HG02943 (cell line): ENCODE data around the gene TMEM127.
A peak's percentile ranks its signal among the peaks of the same experiment; 100 is the strongest.
"Not testable (repeated sequence)": the region's sequence is repeated elsewhere in the genome, so short reads cannot be mapped to it uniquely, and the experiment has no call there.

Source experiments
- ATAC-seq: cut with Tn5 transposase; IDR thresholded peaks from one replicate; pipeline ENCODE4 v1.9.1; 2021; ENCODE audit warnings: mild to moderate bottlenecking, low read depth, moderate library complexity; ENCODE audit not compliant: unreplicated experiment

Gene TMEM127

DNA sequence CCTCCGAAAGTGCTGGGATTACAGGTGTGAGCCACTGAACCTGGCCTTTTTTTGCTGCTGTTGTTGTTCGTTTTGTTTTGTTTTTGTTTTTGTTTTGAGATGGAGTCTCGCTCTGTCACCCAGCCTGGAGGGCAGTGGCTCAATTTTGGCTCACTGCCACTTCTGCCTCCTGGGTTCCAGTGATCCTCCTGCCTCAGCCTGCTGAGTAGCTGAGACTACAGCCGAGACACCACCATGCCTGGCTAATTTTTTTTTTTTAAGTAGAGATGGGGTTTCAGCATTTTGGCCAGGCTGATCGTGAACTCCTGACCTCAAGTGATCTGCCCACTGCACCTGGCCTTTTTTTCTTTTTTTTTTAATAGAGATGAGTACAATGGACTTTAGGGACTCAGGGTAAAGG is 22.0 kb downstream of the TMEM127 start:
- no peak for ATAC-seq

DNA sequence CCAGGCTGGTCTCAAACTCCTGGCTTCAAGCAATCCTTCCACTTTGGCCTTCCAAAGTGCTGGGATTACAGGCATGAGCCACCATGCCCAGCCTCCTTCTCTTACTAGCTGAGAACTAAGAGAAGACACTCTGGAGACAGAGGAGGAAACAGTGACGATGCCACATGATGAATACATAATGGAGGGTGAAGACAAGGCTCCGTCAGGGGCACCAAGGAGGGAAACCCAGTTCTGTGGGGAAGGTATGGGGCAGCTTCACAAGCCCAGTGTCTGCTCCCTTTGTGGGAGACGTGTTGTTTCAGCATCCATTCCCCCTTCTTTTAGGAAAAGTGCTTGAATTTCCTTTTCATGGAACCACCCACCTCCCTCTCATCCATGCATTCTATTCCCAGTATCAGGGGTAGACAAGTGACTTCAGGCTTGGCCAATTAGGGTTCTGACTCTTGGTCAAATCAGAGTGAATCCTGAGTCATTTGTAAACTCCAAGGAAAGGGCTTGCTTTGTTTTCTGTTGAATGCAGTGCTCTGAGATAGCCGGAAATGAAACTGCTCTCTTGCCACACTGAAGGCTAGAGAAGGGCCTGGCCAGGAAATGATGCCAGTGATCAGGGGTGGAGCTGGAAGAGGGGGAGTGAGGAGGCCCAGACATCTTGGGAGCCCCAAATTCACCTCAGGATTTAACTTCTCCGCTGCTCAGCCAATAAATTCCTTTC is 23.7 kb downstream of the TMEM127 start:
- peak; percentile 83 for ATAC-seq

DNA sequence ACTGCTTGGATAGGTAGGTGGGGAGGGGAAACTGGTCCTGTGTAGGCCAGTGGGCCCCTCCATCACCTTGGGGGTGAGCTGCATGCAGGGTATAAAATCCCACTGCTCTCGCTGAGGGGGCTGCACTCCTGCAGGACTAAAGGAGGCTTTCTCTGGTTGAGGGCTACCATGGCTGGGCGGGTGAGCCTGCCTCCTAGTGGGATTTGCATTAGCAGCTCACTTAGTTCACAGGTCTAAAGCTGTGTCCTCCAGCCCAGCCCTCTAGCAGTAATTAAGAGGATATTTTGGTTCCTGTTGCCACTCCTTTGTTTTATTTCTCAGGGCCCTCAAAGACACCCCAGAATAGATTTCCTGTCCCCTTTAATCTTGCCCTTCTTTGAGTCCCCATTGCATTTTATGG is 24.6 kb downstream of the TMEM127 start:
- ATAC-seq: no peak

DNA sequence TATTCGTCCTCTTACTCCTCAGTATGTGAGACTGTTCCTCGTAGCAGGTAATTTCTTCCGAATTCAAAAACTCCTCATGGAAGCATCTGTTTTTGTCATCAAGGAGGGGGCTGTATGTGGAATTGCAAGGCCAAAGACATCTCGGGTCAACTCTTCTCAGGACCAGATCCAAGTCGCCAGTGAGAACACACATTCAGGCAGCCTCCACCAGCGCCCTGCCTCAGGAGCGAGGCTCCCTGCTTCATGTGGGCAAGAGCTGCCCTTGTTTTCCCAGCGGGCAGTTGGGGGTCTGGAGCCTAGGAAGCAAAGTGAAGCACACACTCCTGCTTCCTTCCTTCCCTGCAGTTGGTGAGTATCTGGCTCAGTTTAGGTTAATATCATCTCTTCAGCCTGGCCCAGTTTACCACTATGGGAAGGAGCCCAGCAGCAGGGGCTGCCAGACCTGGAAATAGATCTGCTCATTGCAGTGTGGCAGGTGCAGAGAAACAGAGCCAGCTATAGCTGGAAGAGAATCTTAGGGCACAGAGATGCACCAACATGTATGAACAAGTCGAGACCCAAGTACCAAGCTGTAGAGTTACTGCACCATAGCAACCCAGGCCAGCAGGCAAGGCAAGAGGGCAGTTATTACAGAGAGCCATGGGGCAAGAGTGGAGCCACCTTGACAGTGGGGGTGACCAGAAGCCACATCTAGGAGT is 25.3 kb downstream of the TMEM127 start:
- ATAC-seq: no peak

DNA sequence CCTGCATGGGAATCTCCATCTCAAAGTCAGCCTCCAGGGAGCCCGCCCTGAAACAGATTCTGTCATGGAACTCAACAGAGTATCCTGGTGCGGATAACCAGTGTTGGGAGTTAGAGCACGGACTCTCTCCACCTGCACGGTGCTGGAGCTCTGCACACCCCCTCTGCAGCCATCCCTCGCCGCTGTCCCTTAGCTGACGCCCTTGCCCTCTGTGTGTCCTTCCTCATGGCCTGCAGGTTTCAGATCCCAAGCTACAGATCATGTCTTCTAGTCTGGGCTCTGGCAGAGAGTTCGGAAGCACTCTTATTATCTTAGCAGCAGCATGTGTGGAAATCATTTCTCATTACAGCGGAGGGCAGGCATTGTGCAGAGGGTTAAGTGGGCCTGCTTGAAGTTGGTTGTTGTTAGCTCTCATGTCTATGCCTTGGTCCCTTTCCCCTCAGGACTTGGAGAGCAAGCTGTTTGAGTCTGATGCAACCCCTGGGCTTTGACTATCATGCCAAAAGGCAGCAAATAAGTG is 26.0 kb downstream of the TMEM127 start:
- no peak for ATAC-seq

DNA sequence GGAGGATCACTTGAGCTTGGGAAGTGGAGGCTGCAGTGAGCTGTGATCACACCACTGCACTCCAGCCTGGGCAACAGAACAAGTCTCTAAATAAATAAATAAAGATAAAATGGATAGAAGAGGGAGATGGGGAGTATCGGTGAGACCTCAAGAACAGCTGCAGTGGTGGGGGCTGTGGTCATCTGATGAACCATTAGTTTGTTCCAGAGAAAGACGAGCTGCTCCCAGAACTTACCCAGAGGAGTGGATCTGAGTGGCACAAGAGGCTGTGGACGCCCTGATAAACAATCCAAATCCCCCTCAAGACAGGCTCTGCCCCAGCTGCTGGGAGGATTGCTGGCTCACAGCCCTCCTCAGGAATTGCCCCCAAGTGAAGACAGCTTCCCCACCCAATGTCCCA is 26.7 kb downstream of the TMEM127 start:
- ATAC-seq: no peak

DNA sequence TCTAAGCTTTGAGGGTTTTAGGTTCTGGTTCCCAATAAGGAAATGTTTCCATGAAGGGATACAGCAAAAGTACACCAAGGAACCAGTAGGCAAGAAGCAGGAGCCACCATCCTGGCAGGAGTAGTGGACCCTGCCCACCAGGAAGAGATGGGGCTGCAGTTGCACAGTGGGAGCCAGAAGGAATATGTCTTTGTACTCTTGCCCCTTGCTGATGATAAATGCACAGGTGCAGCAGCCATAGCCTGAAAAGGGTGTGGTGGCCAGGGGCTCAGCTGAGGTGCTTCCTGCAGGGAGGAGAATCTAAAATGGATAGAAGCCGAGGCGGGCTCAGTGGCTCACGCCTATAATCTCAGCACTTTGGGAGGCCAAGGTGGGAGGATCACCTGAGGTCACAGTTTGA is 27.5 kb downstream of the TMEM127 start:
- ATAC-seq: no peak

DNA sequence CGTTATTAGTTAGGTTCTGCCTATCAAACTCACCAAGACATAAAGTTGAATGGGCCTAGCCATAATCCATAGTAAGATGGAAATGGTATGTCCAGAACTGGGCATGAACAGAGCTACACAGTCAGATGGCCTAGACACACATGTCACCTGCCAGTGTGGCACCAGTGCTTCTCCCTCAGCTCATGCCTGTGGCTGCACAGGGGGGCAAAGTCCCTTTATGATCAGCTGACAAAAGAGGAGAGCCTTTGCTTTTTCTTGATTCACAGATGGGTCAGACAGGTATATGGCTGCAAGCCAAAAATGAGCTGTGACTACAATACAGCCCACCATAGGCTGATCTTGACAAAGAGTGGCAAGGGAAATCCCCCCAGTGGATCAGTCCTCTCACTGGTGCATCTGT is 28.9 kb downstream of the TMEM127 start:
- ATAC-seq: no peak

DNA sequence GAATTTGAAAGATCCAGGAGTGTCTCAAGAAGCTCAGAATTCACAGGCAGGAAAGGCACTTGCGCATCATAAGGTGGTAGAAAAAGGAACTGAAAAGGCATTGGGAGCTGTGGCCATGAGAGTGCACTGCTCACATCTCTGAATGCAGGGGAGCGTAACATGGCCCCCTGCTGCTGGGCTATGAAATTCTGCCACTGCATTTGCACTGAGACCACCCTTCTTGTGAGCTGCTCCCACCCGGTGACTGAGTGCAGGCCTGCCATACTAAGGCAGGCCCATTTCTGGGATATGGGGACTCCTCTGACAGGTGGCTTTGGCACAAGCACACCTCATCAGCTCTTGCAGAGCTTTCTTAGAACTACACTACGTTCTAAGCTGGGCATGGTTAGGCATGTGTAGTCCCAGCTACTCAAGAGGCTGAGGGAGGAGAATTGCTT is 31.9 kb downstream of the TMEM127 start:
- peak; percentile 79 for ATAC-seq

DNA sequence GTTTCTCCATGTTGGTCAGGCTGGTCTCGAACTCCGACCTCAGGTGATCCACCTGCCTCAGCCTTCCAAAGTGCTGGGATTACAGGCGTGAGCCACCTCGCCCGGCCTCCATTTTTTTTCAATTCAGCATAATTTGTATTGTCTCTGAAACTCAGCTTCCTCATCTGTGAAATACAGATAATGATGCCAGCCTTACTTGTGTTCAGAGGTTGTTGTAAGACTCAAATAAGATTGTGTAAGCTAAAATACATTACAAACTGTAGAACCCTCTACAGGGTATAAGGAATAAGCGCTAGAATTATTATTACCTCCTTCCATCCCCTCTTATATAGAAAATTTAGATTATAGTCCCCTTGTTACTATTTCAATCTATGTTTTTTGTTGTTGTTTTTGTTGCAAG is 32.4 kb downstream of the TMEM127 start:
- ATAC-seq: no peak

DNA sequence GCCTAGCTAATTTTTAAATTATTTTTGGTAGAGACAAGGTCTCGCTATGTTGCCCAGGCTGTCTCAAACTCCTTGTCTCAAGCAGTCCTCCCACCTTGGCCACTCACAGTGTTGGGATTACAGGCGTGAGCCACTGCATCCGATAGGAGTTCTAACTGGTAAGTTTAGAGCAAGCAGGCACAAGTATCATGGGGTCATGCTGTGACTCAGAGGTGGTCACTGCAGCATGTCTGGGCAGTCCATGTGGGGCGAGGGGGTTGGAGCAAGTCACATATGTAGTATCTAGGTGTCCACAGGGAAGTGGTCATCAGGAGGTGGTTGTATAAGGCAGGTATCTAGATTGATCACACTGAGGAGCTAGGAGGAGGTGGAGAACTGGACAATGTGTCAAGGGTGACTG is 34.5 kb downstream of the TMEM127 start:
- ATAC-seq: no peak

DNA sequence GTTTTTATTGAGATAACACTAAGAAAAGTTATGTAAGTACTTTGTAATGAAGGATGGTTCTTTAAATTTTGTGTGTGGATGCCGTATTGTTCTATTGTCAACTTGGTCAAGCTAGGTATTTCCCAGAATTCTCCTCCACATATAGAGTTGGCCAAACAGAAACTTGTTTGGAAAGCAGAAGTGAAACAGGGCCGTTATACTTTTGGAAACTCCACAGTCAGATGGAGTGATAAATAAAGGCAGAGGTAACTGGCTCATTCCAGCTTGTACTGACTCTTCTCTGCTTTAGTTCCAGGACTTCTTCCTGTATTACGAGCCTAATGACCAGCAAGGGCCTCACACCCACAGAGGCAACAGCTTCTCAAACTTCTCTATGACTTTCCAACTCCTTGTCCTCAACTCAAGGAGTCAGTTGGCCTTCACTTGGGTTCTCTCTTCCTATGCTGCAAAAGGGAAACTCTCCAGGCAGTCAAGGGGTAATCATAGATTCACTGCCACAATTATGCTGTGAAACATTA is 40.7 kb downstream of the TMEM127 start:
- no peak for ATAC-seq

DNA sequence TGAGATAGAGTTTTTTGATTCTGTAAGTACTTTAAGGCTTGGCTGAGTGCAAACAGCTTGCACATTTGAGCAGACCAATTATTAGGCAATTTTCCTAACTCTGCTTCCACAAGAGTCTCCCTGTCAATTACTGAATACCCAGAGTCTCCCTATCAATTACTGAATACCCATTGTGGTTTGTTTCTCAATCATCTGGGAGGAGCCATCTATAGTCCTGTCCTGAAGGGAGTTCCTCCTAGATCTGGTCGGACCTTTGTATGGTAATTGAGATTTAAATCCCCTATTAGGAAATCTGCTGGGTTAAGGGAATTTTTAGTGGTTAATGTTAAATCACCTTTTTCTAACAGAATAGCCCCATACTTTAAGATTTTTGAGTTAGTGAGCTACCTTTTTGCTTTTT is 44.7 kb downstream of the TMEM127 start:
- ATAC-seq: not testable (repeated sequence)

DNA sequence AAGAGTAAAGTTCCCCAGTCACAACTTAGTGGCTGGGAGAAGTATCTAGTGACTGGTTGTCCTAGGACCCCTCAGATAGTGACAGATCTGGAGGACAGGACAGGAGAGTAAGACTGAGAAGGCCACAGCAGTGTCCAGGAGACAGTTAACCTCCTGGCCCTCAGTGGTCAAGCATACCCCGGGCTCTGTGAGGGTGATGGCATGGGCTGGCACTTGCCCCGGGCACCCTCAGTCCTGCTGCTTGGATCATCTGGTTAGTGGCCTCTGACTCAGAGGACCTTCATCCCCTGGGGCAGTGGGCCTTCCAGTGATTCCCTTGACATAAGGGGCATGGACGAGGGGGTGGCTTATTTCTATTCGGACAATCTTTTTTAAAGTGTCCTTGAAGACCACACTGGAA is 45.8 kb downstream of the TMEM127 start:
- not testable (repeated sequence) for ATAC-seq

DNA sequence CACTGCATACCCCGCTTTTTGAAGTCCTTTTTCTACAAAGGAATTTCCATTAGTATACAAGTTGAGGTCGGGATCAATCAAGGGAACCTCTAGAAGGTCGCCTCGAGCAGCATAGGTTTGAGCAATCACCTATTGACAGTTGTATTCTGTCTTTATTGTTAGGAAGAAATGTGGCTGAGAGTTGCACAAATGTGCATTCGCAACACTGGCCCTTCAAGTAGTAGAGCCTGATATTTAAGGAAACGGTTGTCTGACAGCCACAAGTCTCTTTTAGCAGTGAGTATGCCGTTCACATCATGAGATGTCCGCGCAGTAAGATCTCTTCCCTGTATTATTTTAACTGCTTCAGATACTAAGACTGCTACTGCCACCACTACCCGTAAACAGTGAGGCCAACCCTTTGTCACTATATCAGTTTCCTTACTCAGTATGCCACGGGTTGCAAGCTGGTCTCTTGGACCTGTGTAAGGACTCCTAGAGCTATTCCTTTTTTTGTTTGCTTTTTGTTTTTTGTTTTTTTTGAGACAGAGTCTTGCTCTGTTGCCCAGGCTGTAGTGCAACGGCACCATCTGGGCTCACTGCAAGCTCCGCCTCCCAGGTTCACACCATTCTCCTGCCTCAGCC is 47.2 kb downstream of the TMEM127 start:
- no peak for ATAC-seq

DNA sequence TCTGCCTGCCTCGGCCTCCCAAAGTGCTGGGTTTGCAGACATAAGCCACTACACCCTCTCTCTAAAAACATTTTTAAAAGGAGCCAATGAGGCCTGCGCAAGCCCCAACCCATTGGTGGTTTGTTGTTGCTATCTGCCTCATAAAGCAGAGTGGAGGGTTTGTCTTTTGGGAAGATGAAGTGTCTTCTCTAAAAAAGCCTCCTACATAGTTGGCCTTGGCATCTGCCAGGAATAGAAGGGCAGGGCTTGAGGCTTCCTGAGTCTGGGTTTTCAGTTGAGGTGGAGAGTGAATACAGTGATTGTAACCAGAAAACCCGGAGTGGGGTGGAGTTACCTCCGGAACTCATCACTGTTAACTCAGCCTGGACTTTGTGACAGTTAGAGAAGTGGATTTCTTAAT is 51.2 kb downstream of the TMEM127 start:
- no peak for ATAC-seq

DNA sequence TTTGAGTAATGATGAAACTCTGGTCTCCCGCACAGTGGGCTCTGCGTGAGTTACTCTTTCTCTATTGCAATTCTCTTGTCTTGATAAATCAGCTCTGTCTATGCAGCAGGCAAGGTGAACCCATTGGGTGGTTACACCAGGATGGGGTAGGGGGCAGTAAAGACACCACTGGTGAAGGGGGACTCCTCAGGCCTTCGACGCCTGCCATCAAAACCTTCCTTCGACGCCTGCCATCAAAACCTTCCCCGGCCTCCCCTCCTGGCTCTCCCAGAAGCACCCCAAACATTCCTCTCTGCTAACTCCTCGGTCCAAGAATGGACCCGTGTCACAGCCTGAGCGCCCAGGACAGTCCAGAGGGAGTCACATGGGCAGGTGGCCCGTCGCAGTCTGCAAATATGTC is 52.4 kb downstream of the TMEM127 start:
- ATAC-seq: no peak

DNA sequence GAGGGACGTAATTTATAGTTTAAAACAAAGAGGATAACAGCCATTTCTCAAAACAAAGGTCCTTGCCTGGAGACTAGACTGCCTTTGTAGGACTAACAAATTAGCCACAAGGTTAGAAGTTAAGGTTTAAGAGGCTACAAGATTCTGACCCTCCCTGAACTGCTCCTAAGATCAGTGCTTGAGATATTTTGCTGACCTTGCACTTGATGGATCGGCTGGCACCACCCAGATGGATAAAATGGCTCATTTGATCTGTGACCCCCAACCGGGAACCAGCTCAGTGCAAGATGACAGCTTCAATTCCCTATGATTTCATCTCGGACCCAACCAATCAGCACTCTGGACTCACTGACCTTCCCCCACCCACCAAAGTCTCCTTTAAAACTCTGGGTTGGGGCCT is 53.5 kb downstream of the TMEM127 start:
- ATAC-seq: no peak

DNA sequence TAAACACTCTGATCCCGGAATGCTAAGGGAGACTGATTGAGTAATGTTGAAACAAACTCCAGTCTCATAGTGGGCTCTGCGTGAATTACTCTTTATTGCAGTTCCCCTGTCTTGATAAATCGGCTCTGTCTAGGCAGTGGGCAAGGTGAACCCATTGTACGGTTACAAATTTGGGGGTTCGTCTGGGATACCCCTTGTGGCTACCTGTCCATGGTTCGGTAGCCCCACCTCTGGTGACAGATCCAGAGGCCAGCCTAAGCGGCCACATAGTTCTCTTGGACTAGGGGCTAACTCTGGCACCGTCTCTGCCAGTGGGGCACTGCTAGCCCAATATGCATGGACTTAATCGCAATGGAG is 56.1 kb downstream of the TMEM127 start:
- no peak for ATAC-seq

DNA sequence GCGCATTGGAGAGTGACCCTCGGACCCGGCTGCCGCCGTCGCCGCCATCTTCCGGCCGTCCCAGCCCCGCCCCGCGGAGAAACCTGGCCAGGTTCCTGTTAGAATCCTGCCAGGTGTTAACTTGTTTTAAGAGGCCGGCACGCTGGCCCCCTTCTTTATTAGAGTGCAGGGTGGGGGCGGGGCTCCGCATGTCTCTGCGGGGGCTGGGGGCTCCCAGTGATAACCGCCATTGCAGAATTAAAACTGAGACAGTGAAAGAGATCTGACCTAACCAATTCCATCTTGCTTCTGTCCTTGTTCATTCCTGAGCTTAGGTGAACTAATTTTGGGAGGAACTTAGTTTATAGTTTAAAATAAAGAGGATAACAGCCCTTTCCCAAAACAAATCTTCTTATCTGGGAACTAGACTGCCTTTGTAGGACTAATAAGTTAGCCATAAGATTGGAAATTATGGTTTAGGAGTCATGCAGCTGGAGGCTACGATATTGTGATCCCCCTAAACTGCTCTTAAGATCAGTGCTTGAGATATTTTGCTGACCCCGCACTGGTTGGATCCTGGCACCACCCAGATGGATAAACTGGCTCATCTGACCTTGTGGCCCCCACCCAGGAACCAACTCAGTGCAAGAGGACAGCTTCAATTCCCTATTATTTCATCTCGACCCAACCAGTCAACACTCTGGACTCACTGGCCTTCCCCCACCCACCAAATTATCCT is 56.6 kb downstream of the TMEM127 start:
- ATAC-seq: no peak
